ENCODE results near the gene DLG3. TPM values are rescaled to one million over a fixed set of nuclear protein-coding genes. Genes with fewer than 3 reads are reported as not detected.

DLG3 gene
- total and polyA plus RNA-seq, 2 donors from 2014 or later, result 14.2 to 38.3 TPM

GRCh38 chrX:70434352-70434866, 10.2 kb upstream of the DLG3 start:
- DNase-seq (peak; percentile 89 to 94 (median 92)), FAIRE-seq (no peak)
- peak overlapping the region in 2 of 3 donors; percentile 77 to 79 for H3K9ac ChIP-seq (ENCODE audit: low read length in 3 of 3)
- peak overlapping the region; percentile 80 to 83 for H3K27ac ChIP-seq (ENCODE audit: low read depth in 2 of 2, low read length in 2 of 2)
- H3K9me3 ChIP-seq (ENCODE audit: control insufficient read depth in 2 of 3, insufficient read depth in 1 of 3, low read length in 3 of 3), result no peaks in the 10 kb centered on the region
- peaks cover 0 to 2% (median 0%) of the 10 kb centered on the region in 3 donors for H3K4me1 ChIP-seq (ENCODE audit: control insufficient read depth in 2 of 3, insufficient read depth in 2 of 3, low read depth in 1 of 3, low read length in 3 of 3)
- intact Hi-C loops (cut with DNase I), result no loop called here
- no peaks in the 10 kb centered on the region for H3K27me3 ChIP-seq (ENCODE audit: control insufficient read depth, insufficient read depth, low read length)
- no peak for TF ChIP-seq CTCF (IDR thresholded peaks at IDR 0.05; ENCODE audit: borderline replicate concordance, extremely low read depth, insufficient read depth)
- peak overlapping the region; percentile 82 to 88 (median 84) for H3K4me3 ChIP-seq (ENCODE audit: low read length in 3 of 3)
- H3K36me3 ChIP-seq (ENCODE audit: control insufficient read depth in 2 of 3, insufficient read depth in 3 of 3, low read length in 3 of 3), result no peaks in the 10 kb centered on the region

- no peak for TF ChIP-seq CTCF (IDR thresholded peaks at IDR 0.05; ENCODE audit: borderline replicate concordance, extremely low read depth, insufficient read depth)
- intact Hi-C loops (cut with DNase I), result no loop called here
- H3K27ac ChIP-seq (ENCODE audit: low read depth in 2 of 2, low read length in 2 of 2), result no peak overlapping the region
- peaks cover 0 to 2% (median 0%) of the 10 kb centered on the region in 3 donors for H3K4me1 ChIP-seq (ENCODE audit: control insufficient read depth in 2 of 3, insufficient read depth in 2 of 3, low read depth in 1 of 3, low read length in 3 of 3)
- no peaks in the 10 kb centered on the region for H3K36me3 ChIP-seq (ENCODE audit: control insufficient read depth in 2 of 3, insufficient read depth in 3 of 3, low read length in 3 of 3)
- FAIRE-seq (no peak), DNase-seq (no peak)
- H3K27me3 ChIP-seq (ENCODE audit: control insufficient read depth, insufficient read depth, low read length), result no peaks in the 10 kb centered on the region
- H3K9ac ChIP-seq (ENCODE audit: low read length in 3 of 3), result peak overlapping the region in 1 of 3 donors; percentile 61
- no peaks in the 10 kb centered on the region for H3K9me3 ChIP-seq (ENCODE audit: control insufficient read depth in 2 of 3, insufficient read depth in 1 of 3, low read length in 3 of 3)
- peak overlapping the region; percentile 64 to 82 (median 65) for H3K4me3 ChIP-seq (ENCODE audit: low read length in 3 of 3)
Observed at GRCh38 chrX:70434914-70435586, 9.6 kb upstream of the DLG3 start.

GRCh38 chrX:70436343-70436742, 8.3 kb upstream of the DLG3 start:
- H3K9me3 ChIP-seq (ENCODE audit: control insufficient read depth in 2 of 3, insufficient read depth in 1 of 3, low read length in 3 of 3), result no peaks in the 10 kb centered on the region
- FAIRE-seq (no peak), DNase-seq (no peak)
- peaks cover 0 to 2% (median 0%) of the 10 kb centered on the region in 3 donors for H3K4me1 ChIP-seq (ENCODE audit: control insufficient read depth in 2 of 3, insufficient read depth in 2 of 3, low read depth in 1 of 3, low read length in 3 of 3)
- H3K36me3 ChIP-seq (ENCODE audit: control insufficient read depth in 2 of 3, insufficient read depth in 3 of 3, low read length in 3 of 3), result no peaks in the 10 kb centered on the region
- H3K9ac ChIP-seq (ENCODE audit: low read length in 3 of 3), result no peak overlapping the region
- intact Hi-C loops (cut with DNase I), result no loop called here
- no peak overlapping the region for H3K27ac ChIP-seq (ENCODE audit: low read depth in 2 of 2, low read length in 2 of 2)
- H3K4me3 ChIP-seq (ENCODE audit: low read length in 3 of 3), result no peak overlapping the region
- H3K27me3 ChIP-seq (ENCODE audit: control insufficient read depth, insufficient read depth, low read length), result no peaks in the 10 kb centered on the region
- no peak for TF ChIP-seq CTCF (IDR thresholded peaks at IDR 0.05; ENCODE audit: borderline replicate concordance, extremely low read depth, insufficient read depth)

Data from kidney (tissue), 14 donors.